ENCODE results near the gene NEK6. TPM values are rescaled to one million over a fixed set of nuclear protein-coding genes. Genes with fewer than 3 reads are reported as not detected.

NEK6 gene
- total RNA-seq, 2 experiments from 2014 or later, result 5.6 to 16.4 TPM

DNA sequence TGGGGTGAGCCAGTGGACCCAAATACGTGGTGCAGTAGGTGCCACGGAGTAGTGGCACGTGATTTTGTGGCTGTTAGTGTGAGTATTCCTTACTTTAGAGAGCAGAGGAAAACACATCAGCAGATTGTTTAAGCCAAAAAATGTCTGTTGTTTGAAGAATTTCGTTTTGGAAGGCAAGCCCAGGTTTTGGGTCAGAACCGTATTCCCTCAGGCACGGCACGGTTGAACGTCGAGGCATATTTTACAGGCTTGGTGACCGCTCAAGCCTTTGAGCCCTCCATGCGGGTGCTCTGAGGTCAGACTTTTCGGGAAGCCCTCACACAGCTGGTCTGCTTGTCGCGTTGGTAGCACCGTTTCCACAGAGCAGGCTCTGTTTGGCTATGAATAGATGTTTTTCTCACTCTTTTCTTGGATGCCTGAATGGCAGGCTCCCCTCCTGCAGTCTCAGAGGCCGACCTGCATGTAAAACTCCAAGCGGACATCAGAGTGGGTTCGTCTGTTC lies 27.2 kb downstream of the NEK6 start:
- no peak overlapping the region for H2AFZ ChIP-seq (ENCODE audit: low read length)
- TF ChIP-seq, protein P1, sequence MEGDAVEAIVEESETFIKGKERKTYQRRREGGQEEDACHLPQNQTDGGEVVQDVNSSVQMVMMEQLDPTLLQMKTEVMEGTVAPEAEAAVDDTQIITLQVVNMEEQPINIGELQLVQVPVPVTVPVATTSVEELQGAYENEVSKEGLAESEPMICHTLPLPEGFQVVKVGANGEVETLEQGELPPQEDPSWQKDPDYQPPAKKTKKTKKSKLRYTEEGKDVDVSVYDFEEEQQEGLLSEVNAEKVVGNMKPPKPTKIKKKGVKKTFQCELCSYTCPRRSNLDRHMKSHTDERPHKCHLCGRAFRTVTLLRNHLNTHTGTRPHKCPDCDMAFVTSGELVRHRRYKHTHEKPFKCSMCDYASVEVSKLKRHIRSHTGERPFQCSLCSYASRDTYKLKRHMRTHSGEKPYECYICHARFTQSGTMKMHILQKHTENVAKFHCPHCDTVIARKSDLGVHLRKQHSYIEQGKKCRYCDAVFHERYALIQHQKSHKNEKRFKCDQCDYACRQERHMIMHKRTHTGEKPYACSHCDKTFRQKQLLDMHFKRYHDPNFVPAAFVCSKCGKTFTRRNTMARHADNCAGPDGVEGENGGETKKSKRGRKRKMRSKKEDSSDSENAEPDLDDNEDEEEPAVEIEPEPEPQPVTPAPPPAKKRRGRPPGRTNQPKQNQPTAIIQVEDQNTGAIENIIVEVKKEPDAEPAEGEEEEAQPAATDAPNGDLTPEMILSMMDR (conservative IDR thresholded peaks at IDR 0.05; ENCODE audit: low read length), result no peak
- no peak for TF ChIP-seq EZH2phosphoT487 (IDR thresholded peaks at IDR 0.05; ENCODE audit: borderline replicate concordance, low read depth, low read length)
- peaks cover 26% of the 10 kb centered on the region for H3K4me1 ChIP-seq (ENCODE audit: insufficient read depth, low read length, poor library complexity, severe bottlenecking)
- BruUV-seq (replicated peaks), result no TSS peak
- no peak overlapping the region for H3K27ac ChIP-seq (ENCODE audit: low read depth, low read length, poor library complexity, severe bottlenecking)
- no peaks in the 10 kb centered on the region; the same call in 1 of the 2 replicates for H3K36me3 ChIP-seq (ENCODE audit: insufficient read depth, low read length)
- intact Hi-C loops (cut with micrococcal nuclease; ENCODE audit: unreplicated experiment), result no loop called here
- 0 out of 2 replicates have a peak, but pooled peaks cover 4% of the 10 kb centered on the region for H4K20me1 ChIP-seq (ENCODE audit: insufficient read depth, low read length)
- H3K9me3 ChIP-seq (ENCODE audit: low read length), result no peaks in the 10 kb centered on the region
- H3K4me2 ChIP-seq (ENCODE audit: low read length), result no peak overlapping the region
- ChIA-PET CTCF (ENCODE audit: unreplicated experiment) (no interaction called here), POLR2A (no interaction called here)
- H3K4me3 ChIP-seq (ENCODE audit: low read depth, low read length, poor library complexity, severe bottlenecking), result no peak overlapping the region
- DNase-seq (ENCODE audit: low spot score), result no peak
- no peaks in the 10 kb centered on the region for H3K79me2 ChIP-seq (ENCODE audit: insufficient read depth, low read depth, low read length)
- no peaks in the 10 kb centered on the region for H3K9me2 ChIP-seq (ENCODE audit: insufficient read depth, low read length)

DNA sequence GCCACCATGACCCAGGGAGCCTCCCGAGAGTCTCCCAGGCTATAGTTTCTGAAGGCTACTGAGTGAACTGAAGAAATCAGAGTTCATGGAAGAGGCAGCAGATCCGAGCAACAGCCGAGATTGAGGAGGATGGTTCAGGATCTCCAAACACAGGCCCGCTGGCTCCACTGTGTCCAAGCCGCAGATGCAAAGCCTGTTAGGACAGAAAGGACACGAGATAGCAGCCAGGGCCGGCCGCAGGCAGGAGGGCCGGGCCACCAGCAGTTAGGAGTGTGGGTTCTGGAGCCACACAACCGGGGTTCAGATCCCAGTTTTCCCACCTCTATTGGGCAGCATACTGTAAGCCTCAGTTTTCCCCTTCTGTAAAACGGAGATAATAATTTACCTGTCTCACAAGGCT lies 27.7 kb downstream of the NEK6 start:
- Histone ChIP-seq H3K27ac (ENCODE audit: low read depth, low read length, poor library complexity, severe bottlenecking) (no peak overlapping the region), H3K4me1 (ENCODE audit: insufficient read depth, low read length, poor library complexity, severe bottlenecking) (peaks cover 31% of the 10 kb centered on the region), H4K20me1 (ENCODE audit: insufficient read depth, low read length) (0 out of 2 replicates have a peak, but pooled peaks cover 4% of the 10 kb centered on the region), H3K9me3 (ENCODE audit: low read length) (no peaks in the 10 kb centered on the region), H3K79me2 (ENCODE audit: insufficient read depth, low read depth, low read length) (no peaks in the 10 kb centered on the region), H3K4me2 (ENCODE audit: low read length) (no peak overlapping the region), H3K4me3 (ENCODE audit: low read depth, low read length, poor library complexity, severe bottlenecking) (no peak overlapping the region), H3K36me3 (ENCODE audit: insufficient read depth, low read length) (no peaks in the 10 kb centered on the region; the same call in 1 of the 2 replicates), H2AFZ (ENCODE audit: low read length) (no peak overlapping the region), H3K9me2 (ENCODE audit: insufficient read depth, low read length) (no peaks in the 10 kb centered on the region)
- BruUV-seq (replicated peaks), result no TSS peak
- TF ChIP-seq EZH2phosphoT487 (IDR thresholded peaks at IDR 0.05; ENCODE audit: borderline replicate concordance, low read depth, low read length), result no peak
- TF ChIP-seq, protein P1 (conservative IDR thresholded peaks at IDR 0.05; ENCODE audit: low read length), result no peak
- intact Hi-C loops (cut with micrococcal nuclease; ENCODE audit: unreplicated experiment), result no loop called here
- POLR2A ChIA-PET, result no interaction called here
- no peak for DNase-seq (ENCODE audit: low spot score)
- CTCF ChIA-PET (ENCODE audit: unreplicated experiment), result no interaction called here

DNA sequence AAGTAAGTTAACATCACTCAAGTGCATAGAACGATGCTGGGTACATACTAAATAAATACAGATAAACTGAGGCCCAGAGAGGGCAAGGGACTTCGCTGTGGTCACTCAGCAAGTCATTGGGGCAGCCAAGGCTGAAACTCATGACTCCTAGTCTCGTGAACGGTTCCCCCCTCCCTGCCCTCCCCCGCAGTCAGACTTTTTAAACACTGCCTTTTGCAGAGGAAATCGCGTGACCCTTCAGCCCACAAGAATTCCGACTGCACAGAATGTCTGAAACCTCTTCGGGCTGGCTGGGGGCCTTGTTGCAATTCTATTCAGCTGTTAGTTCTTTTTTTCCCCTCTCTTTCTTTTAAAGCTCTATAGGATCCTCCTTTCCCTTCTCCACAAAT lies 28.1 kb downstream of the NEK6 start:
- ChIA-PET CTCF (ENCODE audit: unreplicated experiment) (no interaction called here), POLR2A (interaction anchor here (0.6 to 1.2 kb wide), 4 partner anchors 19 to 522 kb away, joined by 4 to 6 read pairs (median 4); no protein-coding TSS in a partner anchor)
- H3K27ac ChIP-seq (ENCODE audit: low read depth, low read length, poor library complexity, severe bottlenecking), result no peak overlapping the region
- H3K4me3 ChIP-seq (ENCODE audit: low read depth, low read length, poor library complexity, severe bottlenecking), result no peak overlapping the region
- TF ChIP-seq, protein P1 (conservative IDR thresholded peaks at IDR 0.05; ENCODE audit: low read length), result no peak
- no peak for TF ChIP-seq EZH2phosphoT487 (IDR thresholded peaks at IDR 0.05; ENCODE audit: borderline replicate concordance, low read depth, low read length)
- H3K36me3 ChIP-seq (ENCODE audit: insufficient read depth, low read length), result no peaks in the 10 kb centered on the region; the same call in 1 of the 2 replicates
- H2AFZ ChIP-seq (ENCODE audit: low read length), result no peak overlapping the region
- BruUV-seq (replicated peaks), result no TSS peak
- H3K79me2 ChIP-seq (ENCODE audit: insufficient read depth, low read depth, low read length), result no peaks in the 10 kb centered on the region
- peak overlapping the region; percentile 21; the same call in 1 of the 2 replicates for H3K4me2 ChIP-seq (ENCODE audit: low read length)
- H3K9me2 ChIP-seq (ENCODE audit: insufficient read depth, low read length), result no peaks in the 10 kb centered on the region
- H3K4me1 ChIP-seq (ENCODE audit: insufficient read depth, low read length, poor library complexity, severe bottlenecking), result peaks cover 35% of the 10 kb centered on the region
- H4K20me1 ChIP-seq (ENCODE audit: insufficient read depth, low read length), result 0 out of 2 replicates have a peak, but pooled peaks cover 4% of the 10 kb centered on the region
- DNase-seq (ENCODE audit: low spot score), result no peak
- intact Hi-C loops (cut with micrococcal nuclease; ENCODE audit: unreplicated experiment), result loop anchor here (2.0 kb wide), 1 partner anchor 21 kb away; no protein-coding TSS in a partner anchor
- no peaks in the 10 kb centered on the region for H3K9me3 ChIP-seq (ENCODE audit: low read length)
